IPS DF 4.7 (cell line): Measurements from ENCODE around the gene IGDCC3.

Source experiments
- DNase-seq: peaks from one replicate; pipeline ENCODE4 v3.0.0-alpha.2; 2013; ENCODE audit warnings: low spot score; ENCODE audit errors: extremely low read depth

Gene IGDCC3

GRCh38 chr15:65298731-65299130 lies 79.1 kb downstream of the IGDCC3 start:
- no peak for DNase-seq

- no peak for DNase-seq
These were observed 84.8 kb downstream of the IGDCC3 start for GRCh38 chr15:65292938-65293518.

GRCh38 chr15:65290228-65290627 lies 87.6 kb downstream of the IGDCC3 start:
- no peak for DNase-seq

- no peak for DNase-seq
These were observed 88.4 kb downstream of the IGDCC3 start for GRCh38 chr15:65289261-65289854.

GRCh38 chr15:65287520-65287855 lies 90.3 kb downstream of the IGDCC3 start:
- no peak for DNase-seq

DNA sequence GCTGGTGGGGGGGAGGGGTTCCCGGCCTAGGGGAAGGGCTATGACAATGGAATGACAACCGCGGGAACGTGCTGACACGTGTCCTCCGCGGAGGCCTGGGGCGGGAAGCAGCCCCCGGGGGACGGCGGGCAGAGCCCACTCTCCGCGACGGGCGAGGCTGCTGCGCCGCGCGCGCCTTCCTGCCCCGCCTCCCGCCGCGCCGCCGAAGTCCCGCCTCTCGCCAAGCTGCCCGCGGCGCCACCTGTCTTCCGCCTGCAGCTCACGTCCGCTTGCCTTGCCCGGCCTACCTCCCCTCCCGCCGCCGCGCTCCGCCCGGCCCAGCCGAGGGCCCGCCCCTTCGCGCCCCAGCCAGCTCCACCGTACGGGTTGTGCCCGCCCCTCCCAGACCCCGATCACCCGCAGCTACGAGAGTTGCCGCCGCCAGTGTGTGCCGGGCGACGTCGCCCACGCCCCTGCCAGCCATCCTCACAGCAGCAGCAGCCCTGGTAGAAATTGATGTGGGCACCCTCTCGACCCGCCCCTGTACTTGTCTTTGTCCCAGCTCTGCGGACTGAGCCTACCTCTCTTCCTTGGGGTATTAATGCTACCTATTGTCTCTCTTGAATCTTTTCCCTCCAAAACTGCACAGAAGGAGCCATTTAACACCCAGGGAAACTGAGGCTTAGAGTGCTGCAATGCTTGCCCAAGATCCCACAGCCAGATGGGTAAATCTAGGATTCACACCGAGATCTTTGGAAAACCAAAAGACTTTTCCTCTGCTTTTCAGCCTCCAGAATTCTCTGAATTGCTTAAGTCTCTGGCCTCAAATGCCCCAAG lies 90.9 kb downstream of the IGDCC3 start, which contains the start of gene PARP16:
PARP16 (minus strand) TSS at position 180 of the 816 bp plus-strand sequence. CDS start 457 bp downstream, outside the sequence.
- no peak for DNase-seq

- DNase-seq = no peak
These were observed 91.6 kb downstream of the IGDCC3 start for GRCh38 chr15:65286069-65286703.

DNA sequence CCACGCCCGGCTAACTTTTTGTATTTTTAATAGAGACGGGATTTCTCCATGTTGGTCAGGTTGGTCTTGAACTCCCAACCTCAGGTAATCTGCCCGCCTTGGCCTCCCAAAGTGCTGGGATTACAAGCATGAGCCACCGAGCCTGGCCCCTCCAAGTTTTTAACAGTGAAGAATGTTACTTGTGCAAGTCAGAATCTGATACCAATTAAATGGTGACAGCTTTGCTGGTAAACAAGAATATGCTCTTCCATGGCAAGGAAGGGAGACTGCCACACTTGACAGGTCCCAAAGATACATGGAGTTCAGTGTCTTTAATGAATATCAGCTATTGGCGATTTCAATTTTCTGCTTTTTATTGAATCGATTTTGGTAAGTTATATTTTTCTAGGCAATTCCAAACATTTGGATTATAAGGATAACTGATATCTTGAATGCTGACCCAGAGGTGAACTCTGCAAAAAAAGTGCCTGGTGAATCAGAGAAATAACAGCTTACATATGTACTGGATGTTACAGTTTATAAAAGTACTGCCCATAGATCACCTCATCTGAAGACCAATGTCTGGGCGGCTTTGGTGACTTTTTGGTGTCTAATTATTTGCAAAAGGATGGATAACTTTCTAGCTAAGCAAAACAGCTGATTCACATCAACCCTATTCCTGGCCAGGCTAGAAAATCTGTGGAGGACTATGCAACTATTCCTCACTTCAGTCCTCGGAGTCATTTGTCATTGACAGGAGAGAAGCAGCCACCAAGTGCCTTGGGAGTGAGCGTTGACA lies 92.3 kb downstream of the IGDCC3 start:
- no peak for DNase-seq

- DNase-seq = no peak
These were observed 99.3 kb downstream of the IGDCC3 start for GRCh38 chr15:65278480-65278879.
